PC-9 (cell line): ENCODE data around the gene RELB. TPM values are rescaled to one million over a fixed set of nuclear protein-coding genes. Genes with fewer than 3 reads are reported as not detected.

Experiments used
- BruUV-seq: library from RNA; stranded (reverse); fragments of 400-500 nt; replicated peaks from 2 replicates; lab custom pipeline; 2021; lab: Mats Ljungman, UMichigan
- CTCF ChIA-PET: fragments of 300-600 bp; sonication (Branson Sonifier 250); formaldehyde crosslinking; loops from one replicate; lab custom pipeline; 2022; ENCODE audit warnings: antibody characterized with exemption; lab: Charles Lee
- POLR2A ChIA-PET: fragments of 300-600 bp; sonication (Branson Sonifier 250); formaldehyde crosslinking; loops from one replicate; lab custom pipeline; 2022; ENCODE audit warnings: antibody characterized with exemption; ENCODE audit not compliant: unreplicated experiment; lab: Charles Lee
- DNase-seq, 2 experiments: peaks; one replicate each; pipeline versions ENCODE4 v3.0.0 to v3.0.0-alpha.2; 2015 to 2022; ENCODE audit warnings: mixed read lengths in 1 of 2
- H2AFZ ChIP-seq: fragments of 200-600 bp; sonication (generic); 2 replicates; pipeline ENCODE4 v1.8.1; 2017; ENCODE audit warnings: antibody characterized with exemption
- H3F3A ChIP-seq: fragments of 200-600 bp; sonication (generic); 2 replicates; pipeline ENCODE4 v1.8.1; 2017; ENCODE audit warnings: antibody characterized with exemption, mild to moderate bottlenecking, low read depth; ENCODE audit not compliant: insufficient read depth
- H3K27ac ChIP-seq: fragments of 200-600 bp; sonication (generic); 2 replicates; pipeline ENCODE4 v1.6.1; 2016; ENCODE audit warnings: mixed run types
- H3K27me3 ChIP-seq: fragments of 200-600 bp; sonication (generic); 2 replicates; pipeline ENCODE4 v1.6.1; 2016; ENCODE audit warnings: low read depth, mixed run types; ENCODE audit not compliant: insufficient read depth
- H3K36me3 ChIP-seq: fragments of 200-600 bp; sonication (generic); 2 replicates; pipeline ENCODE4 v1.6.1; 2016; ENCODE audit warnings: low read depth, mixed run types
- H3K4me1 ChIP-seq: fragments of 200-600 bp; sonication (generic); replicated peaks from 2 replicates; pipeline ENCODE4 v1.6.1; 2016; ENCODE audit warnings: mixed run types; ENCODE audit not compliant: insufficient read depth
- H3K4me2 ChIP-seq: fragments of 200-600 bp; sonication (generic); 2 replicates; pipeline ENCODE4 v1.6.1; 2017; ENCODE audit warnings: mixed run types
- H3K4me3 ChIP-seq: fragments of 200-600 bp; sonication (generic); 2 replicates; pipeline ENCODE4 v1.6.1; 2016; ENCODE audit warnings: mixed run types
- H3K79me2 ChIP-seq: fragments of 200-600 bp; sonication (generic); 2 replicates; pipeline ENCODE4 v1.6.1; 2017; ENCODE audit warnings: low read depth, mixed run types
- H3K9me2 ChIP-seq: fragments of 200-600 bp; sonication (generic); 2 replicates; pipeline ENCODE4 v1.8.1; 2017; ENCODE audit warnings: mild to moderate bottlenecking; ENCODE audit not compliant: insufficient read depth
- H3K9me3 ChIP-seq: fragments of 200-600 bp; sonication (generic); 2 replicates; pipeline ENCODE4 v1.8.1; 2016; ENCODE audit warnings: low read depth; ENCODE audit not compliant: insufficient read depth
- H4K20me1 ChIP-seq: fragments of 200-600 bp; sonication (generic); 2 replicates; pipeline ENCODE4 v1.8.1; 2017; ENCODE audit not compliant: insufficient read depth
- CTCF ChIP-seq: fragments of 200-600 bp; sonication (generic); conservative IDR thresholded peaks from 2 replicates; pipeline ENCODE4 v1.6.1; 2017; ENCODE audit warnings: mixed run types, antibody characterized with exemption, mild to moderate bottlenecking, moderate library complexity
- EZH2 ChIP-seq: fragments of 200-600 bp; sonication (generic); IDR thresholded peaks from 2 replicates; pipeline ENCODE4 v1.8.0; 2017; ENCODE audit warnings: antibody characterized with exemption, low read depth
- intact Hi-C: fragments of 100-400 bp; cut with micrococcal nuclease; formaldehyde crosslinking; loops from one replicate; pipeline ENCODE4 v1.10.0; 2022; ENCODE audit not compliant: unreplicated experiment
- total RNA-seq: library from RNA; stranded (reverse); gene quantifications from 2 replicates; pipeline ENCODE4 v1.2.3, GENCODE V29; 2021

The RELB gene
- total RNA-seq, 1 experiment from 2014 or later = 5.8 TPM

DNA sequence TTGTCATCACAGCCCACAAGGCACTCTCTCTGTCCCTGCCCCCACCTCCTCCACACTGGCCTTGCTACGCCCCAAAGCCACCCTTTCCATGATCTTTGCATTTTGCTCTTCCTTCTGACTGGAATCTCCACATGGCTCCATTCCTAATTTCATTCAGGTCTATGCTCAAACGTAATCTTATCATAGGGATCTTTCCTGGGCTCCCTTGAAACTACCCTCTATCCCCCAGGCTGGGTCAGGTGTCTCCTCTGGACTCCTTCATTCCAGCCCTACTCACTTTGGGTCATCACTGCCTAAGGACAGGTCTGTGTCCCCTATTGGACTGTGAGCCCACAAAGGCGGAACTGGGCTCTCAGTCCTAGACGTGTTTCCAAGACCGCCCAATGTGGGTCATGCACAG is 80.9 kb downstream of the RELB start:
- intact Hi-C loops = no loop called here
- Histone ChIP-seq H4K20me1 (peaks cover 31% of the 10 kb centered on the region), H3K79me2 (peaks cover 55% of the 10 kb centered on the region), H3K27me3 (no peaks in the 10 kb centered on the region), H3K9me3 (no peaks in the 10 kb centered on the region), H3F3A (peaks cover 14% of the 10 kb centered on the region), H3K9me2 (no peaks in the 10 kb centered on the region), H3K4me2 (no peak overlapping the region), H2AFZ (no peak overlapping the region), H3K4me3 (no peak overlapping the region), H3K4me1 (peaks cover 19% of the 10 kb centered on the region), H3K36me3 (no peaks in the 10 kb centered on the region; the same call in 1 of the 2 replicates), H3K27ac (no peak overlapping the region)
- ChIA-PET CTCF (interaction anchor here (0.6 kb wide), 1 partner anchor 67 kb away, joined by 3 read pairs; no protein-coding TSS in a partner anchor), POLR2A (no interaction called here)
- BruUV-seq = no TSS peak
- no peak for DNase-seq
- TF ChIP-seq CTCF (no peak), EZH2 (no peak)

DNA sequence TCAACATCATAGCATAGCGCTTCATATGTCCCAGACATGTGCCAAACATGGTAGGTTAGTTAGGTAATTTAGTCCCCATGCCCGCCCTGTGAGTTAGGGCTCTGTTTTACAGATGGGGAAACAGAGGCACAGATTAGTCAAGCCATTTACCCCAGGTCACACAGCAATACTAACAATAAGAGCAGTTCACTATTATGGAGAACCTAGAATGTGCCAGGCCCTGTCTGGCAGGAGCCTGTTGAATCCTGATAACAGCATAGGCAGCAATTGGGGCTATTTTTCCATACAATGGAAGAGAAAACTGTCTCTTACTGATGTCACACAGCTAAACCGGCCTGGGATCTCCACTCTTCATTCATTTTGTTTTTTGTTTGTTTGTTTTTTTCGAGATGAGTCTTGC is 85.2 kb downstream of the RELB start:
- H2AFZ ChIP-seq = no peak overlapping the region
- TF ChIP-seq EZH2 (no peak), CTCF (no peak)
- no peak overlapping the region for H3K4me2 ChIP-seq
- peaks cover 31% of the 10 kb centered on the region for H3K79me2 ChIP-seq
- no peaks in the 10 kb centered on the region for H3K9me2 ChIP-seq
- ChIA-PET CTCF (no interaction called here), POLR2A (no interaction called here)
- H4K20me1 ChIP-seq = peaks cover 25% of the 10 kb centered on the region
- peaks cover 24% of the 10 kb centered on the region for H3F3A ChIP-seq
- no peaks in the 10 kb centered on the region for H3K27me3 ChIP-seq
- intact Hi-C loops = no loop called here
- no peak overlapping the region for H3K4me3 ChIP-seq
- BruUV-seq = no TSS peak
- no peak for DNase-seq
- H3K9me3 ChIP-seq = no peaks in the 10 kb centered on the region
- peaks cover 4% of the 10 kb centered on the region; the same call in 1 of the 2 replicates for H3K36me3 ChIP-seq
- H3K4me1 ChIP-seq = no peaks in the 10 kb centered on the region
- no peak overlapping the region for H3K27ac ChIP-seq

DNA sequence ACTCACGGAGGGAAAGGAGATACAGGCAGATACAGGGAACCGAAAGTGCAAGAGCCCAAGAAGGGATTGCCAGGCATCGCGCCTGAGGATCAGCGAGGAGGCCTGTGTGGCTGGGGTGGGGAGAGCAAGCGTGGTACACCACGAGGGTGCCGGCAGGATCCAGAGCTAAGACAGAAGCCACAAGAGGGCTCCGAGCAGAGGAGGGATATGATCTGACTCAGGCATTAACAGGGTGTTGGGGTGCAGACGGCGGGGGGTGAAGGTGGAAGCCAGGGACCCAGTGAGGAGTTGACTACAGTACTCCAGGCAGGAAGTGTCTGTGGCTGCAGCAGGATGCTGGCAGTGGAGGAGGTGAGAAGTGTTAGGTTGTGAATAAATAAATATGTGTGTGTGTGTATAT is 86.3 kb downstream of the RELB start:
- Histone ChIP-seq H2AFZ (no peak overlapping the region), H3K9me2 (no peaks in the 10 kb centered on the region), H3K27ac (no peak overlapping the region), H3K4me1 (no peaks in the 10 kb centered on the region), H4K20me1 (peaks cover 22% of the 10 kb centered on the region), H3K79me2 (peaks cover 21% of the 10 kb centered on the region), H3F3A (peaks cover 32% of the 10 kb centered on the region), H3K27me3 (no peaks in the 10 kb centered on the region), H3K36me3 (peaks cover 4% of the 10 kb centered on the region; the same call in 1 of the 2 replicates), H3K4me2 (no peak overlapping the region), H3K9me3 (no peaks in the 10 kb centered on the region), H3K4me3 (no peak overlapping the region)
- no TSS peak for BruUV-seq
- ChIA-PET POLR2A (no interaction called here), CTCF (interaction anchor here (0.6 kb wide), 1 partner anchor 452 kb away, joined by 3 read pairs; no protein-coding TSS in a partner anchor)
- TF ChIP-seq CTCF (no peak), EZH2 (no peak)
- intact Hi-C loops = no loop called here
- DNase-seq = no peak

Other genes with a start within 250 kb of the RELB start
- gene CBLC, start 223.6 kb upstream of the RELB start, total RNA-seq = 53.6 and 68.8 TPM in 2 replicates
- 146 and 199 TPM in 2 replicates for gene BCAM, start 192.4 kb upstream of the RELB start, total RNA-seq
- gene NECTIN2, start 155.2 kb upstream of the RELB start, total RNA-seq = 115 and 136 TPM in 2 replicates
- 83.6 and 86.0 TPM in 2 replicates for gene TOMM40, start 110.2 kb upstream of the RELB start, total RNA-seq
- gene APOE, start 95.7 kb upstream of the RELB start, total RNA-seq = 11.5 and 16.5 TPM in 2 replicates
- gene APOC1, start 86.9 kb upstream of the RELB start, total RNA-seq = 27.4 and 31.1 TPM in 2 replicates
- gene APOC4, start 59.2 kb upstream of the RELB start, total RNA-seq = not detected in 2 replicates
- gene APOC2, start 55.4 kb upstream of the RELB start, total RNA-seq = not detected in 2 replicates
- gene CLPTM1, start 46.1 kb upstream of the RELB start, total RNA-seq = 98.2 and 111 TPM in 2 replicates
- gene CLASRP, start 37.6 kb downstream of the RELB start, total RNA-seq = 74.1 and 76.8 TPM in 2 replicates
- gene ZNF296, start 75.0 kb downstream of the RELB start, total RNA-seq = 3.1 and 3.7 TPM in 2 replicates
- 29.6 and 30.6 TPM in 2 replicates for gene GEMIN7, start 77.8 kb downstream of the RELB start, total RNA-seq
- 41.1 and 49.5 TPM in 2 replicates for gene PPP1R37, start 91.7 kb downstream of the RELB start, total RNA-seq
- 0.37 and 0.75 TPM in 2 replicates for gene NKPD1, start 159.5 kb downstream of the RELB start, total RNA-seq
- 61.6 and 104 TPM in 2 replicates for gene TRAPPC6A, start 176.8 kb downstream of the RELB start, total RNA-seq
- gene BLOC1S3, start 177.3 kb downstream of the RELB start, total RNA-seq = 11.5 and 17.8 TPM in 2 replicates
- not detected in 2 replicates for gene EXOC3L2, start 243.9 kb downstream of the RELB start, total RNA-seq
- 49.4 and 85.8 TPM in 2 replicates for gene MARK4, start 249.8 kb downstream of the RELB start, total RNA-seq